OCI-LY3 (cell line): ENCODE measurements around the gene ZBTB26.

Source experiments
- H2AFZ ChIP-seq: fragments of 200-600, 300-600 bp; shearing (Covaris generic); 2 replicates; pipeline ENCODE4 v1.6.0; 2014; ENCODE audit warnings: antibody characterized with exemption, low read depth, low read length
- H3K27ac ChIP-seq: fragments of 200-600, 300-600 bp; sonication (generic); 2 replicates; pipeline ENCODE4 v1.5.1; 2014; ENCODE audit warnings: mild to moderate bottlenecking, low read length, moderate library complexity, mixed read lengths
- H3K27me3 ChIP-seq: fragments of 200-600, 300-600 bp; sonication (generic); 2 replicates; pipeline ENCODE4 v1.6.1; 2014; ENCODE audit warnings: low read depth, low read length, mixed read lengths
- H3K36me3 ChIP-seq: fragments of 200-600, 300-600 bp; sonication (generic); replicated peaks from 2 replicates; pipeline ENCODE3; 2014; ENCODE audit warnings: low read depth, low read length, mixed read lengths
- H3K4me1 ChIP-seq: fragments of 300-600, 200-600 bp; sonication (generic); 2 replicates; pipeline ENCODE4 v1.6.1; 2014; ENCODE audit warnings: low read length, mixed read lengths
- H3K4me2 ChIP-seq: fragments of 200-600, 300-600 bp; sonication (generic); 2 replicates; pipeline ENCODE4 v1.6.1; 2014; ENCODE audit warnings: low read length, mixed read lengths
- H3K4me3 ChIP-seq: fragments of 300-600, 200-600 bp; sonication (generic); 2 replicates; pipeline ENCODE4 v1.5.1; 2014; ENCODE audit warnings: antibody characterized with exemption, mild to moderate bottlenecking, low read length, moderate library complexity
- H3K79me2 ChIP-seq: fragments of 300-600, 200-600 bp; shearing (Covaris generic); 2 replicates; pipeline ENCODE4 v1.6.1; 2014; ENCODE audit warnings: mild to moderate bottlenecking, low read length, mixed read lengths
- H3K9ac ChIP-seq: fragments of 300-600, 200-600 bp; shearing (Covaris generic); 2 replicates; pipeline ENCODE4 v1.6.0; 2014; ENCODE audit warnings: mild to moderate bottlenecking, low read length, moderate library complexity
- H3K9me3 ChIP-seq: fragments of 200-600, 300-600 bp; shearing (Covaris generic); 2 replicates; pipeline ENCODE4 v1.6.1; 2014; ENCODE audit warnings: low read length, mixed read lengths; ENCODE audit not compliant: insufficient read depth
- H4K20me1 ChIP-seq: fragments of 200-600, 300-600 bp; sonication (generic); 2 replicates; pipeline ENCODE4 v1.6.1; 2016; ENCODE audit warnings: low read length, mixed read lengths; ENCODE audit not compliant: insufficient read depth
- EZH2phosphoT487 ChIP-seq: fragments of 200-600 bp; shearing (Covaris generic); IDR thresholded peaks from 2 replicates; pipeline ENCODE4 v1.6.1; 2018; ENCODE audit warnings: antibody characterized with exemption, mixed run types, low read depth
- TF ChIP-seq, protein P1 (sequence below): fragments of 200-600, 300-600 bp; sonication (generic); IDR thresholded peaks from 2 replicates; pipeline ENCODE4 v1.5.1; 2014; ENCODE audit warnings: antibody characterized with exemption, low read length, low read depth

ZBTB26 gene

DNA sequence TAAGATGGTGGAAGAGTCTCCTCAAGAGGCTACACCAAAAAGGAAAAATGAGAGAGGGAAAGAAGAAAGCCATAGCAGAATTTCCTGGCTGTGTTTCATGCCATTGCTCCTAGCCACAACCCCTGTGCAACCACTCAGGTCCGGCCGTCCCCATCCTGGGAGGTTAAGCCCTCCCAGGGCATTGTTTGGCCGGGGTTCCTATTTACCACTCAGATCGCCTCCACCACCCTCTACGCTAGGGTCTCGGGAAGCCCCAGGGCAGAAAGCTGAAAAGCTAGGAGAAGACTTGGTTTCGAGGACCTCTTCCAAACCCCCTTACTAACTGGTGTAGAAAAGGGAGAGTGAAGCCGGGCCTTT is 26.9 kb downstream of the ZBTB26 start:
- TF ChIP-seq, protein P1, sequence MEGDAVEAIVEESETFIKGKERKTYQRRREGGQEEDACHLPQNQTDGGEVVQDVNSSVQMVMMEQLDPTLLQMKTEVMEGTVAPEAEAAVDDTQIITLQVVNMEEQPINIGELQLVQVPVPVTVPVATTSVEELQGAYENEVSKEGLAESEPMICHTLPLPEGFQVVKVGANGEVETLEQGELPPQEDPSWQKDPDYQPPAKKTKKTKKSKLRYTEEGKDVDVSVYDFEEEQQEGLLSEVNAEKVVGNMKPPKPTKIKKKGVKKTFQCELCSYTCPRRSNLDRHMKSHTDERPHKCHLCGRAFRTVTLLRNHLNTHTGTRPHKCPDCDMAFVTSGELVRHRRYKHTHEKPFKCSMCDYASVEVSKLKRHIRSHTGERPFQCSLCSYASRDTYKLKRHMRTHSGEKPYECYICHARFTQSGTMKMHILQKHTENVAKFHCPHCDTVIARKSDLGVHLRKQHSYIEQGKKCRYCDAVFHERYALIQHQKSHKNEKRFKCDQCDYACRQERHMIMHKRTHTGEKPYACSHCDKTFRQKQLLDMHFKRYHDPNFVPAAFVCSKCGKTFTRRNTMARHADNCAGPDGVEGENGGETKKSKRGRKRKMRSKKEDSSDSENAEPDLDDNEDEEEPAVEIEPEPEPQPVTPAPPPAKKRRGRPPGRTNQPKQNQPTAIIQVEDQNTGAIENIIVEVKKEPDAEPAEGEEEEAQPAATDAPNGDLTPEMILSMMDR = no peak
- TF ChIP-seq EZH2phosphoT487 = no peak
- Histone ChIP-seq H3K4me1 (peaks cover 25% of the 10 kb centered on the region), H3K27ac (peak overlapping the region; percentile 80), H3K27me3 (no peaks in the 10 kb centered on the region), H4K20me1 (0 out of 2 replicates have a peak, but pooled peaks cover 7% of the 10 kb centered on the region), H2AFZ (no peak overlapping the region), H3K4me2 (peak overlapping the region; percentile 93), H3K4me3 (peak overlapping the region; percentile 98), H3K36me3 (peaks cover 4% of the 10 kb centered on the region), H3K9me3 (no peaks in the 10 kb centered on the region), H3K79me2 (peaks cover 75% of the 10 kb centered on the region), H3K9ac (peak overlapping the region; percentile 97)

DNA sequence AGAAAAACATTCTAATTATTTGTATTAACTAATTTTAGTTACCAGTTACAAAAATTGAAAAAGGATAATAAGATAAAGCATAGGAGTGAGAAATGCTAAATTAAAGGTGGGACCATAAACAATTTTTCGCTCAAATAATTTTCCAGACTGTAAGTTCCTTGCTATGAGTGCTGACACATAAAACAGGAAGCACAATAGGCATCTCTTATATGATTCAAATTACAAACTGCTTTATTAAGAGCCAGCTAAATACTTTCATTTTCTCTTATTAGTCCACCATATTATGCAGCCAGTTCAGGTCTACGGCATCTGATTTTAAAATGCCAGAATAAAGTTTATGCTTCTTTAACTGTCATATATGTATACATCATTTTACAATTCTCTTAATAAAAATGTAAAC is 30.5 kb downstream of the ZBTB26 start:
- no peaks in the 10 kb centered on the region for H3K27me3 ChIP-seq
- H3K27ac ChIP-seq = no peak overlapping the region
- TF ChIP-seq EZH2phosphoT487 = no peak
- TF ChIP-seq, protein P1 = no peak
- peak overlapping the region; percentile 53 for H3K4me2 ChIP-seq
- H3K36me3 ChIP-seq = peaks cover 7% of the 10 kb centered on the region
- H3K9ac ChIP-seq = peak overlapping the region; percentile 6
- H3K4me1 ChIP-seq = peaks cover 25% of the 10 kb centered on the region
- peaks cover 86% of the 10 kb centered on the region for H3K79me2 ChIP-seq
- H4K20me1 ChIP-seq = 0 out of 2 replicates have a peak, but pooled peaks cover 7% of the 10 kb centered on the region
- no peaks in the 10 kb centered on the region for H3K9me3 ChIP-seq
- no peak overlapping the region for H2AFZ ChIP-seq
- peak overlapping the region; percentile 48 for H3K4me3 ChIP-seq

DNA sequence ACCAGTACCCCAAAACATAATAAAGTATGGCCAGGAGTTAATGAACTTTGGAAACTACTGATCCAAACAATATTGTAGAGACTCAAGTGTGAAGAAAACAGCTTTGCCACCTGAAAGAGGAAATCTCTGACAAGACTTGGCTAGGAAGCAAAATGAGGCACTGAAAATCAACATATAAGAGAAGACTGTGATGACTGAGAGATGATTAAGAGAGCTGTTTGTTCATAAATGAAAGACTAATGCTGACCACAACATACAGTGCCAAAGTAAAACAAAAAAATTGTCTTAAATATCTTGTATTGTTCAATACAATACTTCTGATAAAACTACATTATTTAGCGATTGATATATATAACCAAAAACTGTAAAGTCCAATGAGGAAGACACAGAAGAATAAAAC is 33.3 kb downstream of the ZBTB26 start:
- H4K20me1 ChIP-seq = 0 out of 2 replicates have a peak, but pooled peaks cover 7% of the 10 kb centered on the region
- no peak overlapping the region for H3K4me2 ChIP-seq
- TF ChIP-seq EZH2phosphoT487 = no peak
- TF ChIP-seq, protein P1 = no peak
- H3K4me3 ChIP-seq = no peak overlapping the region
- H3K9ac ChIP-seq = no peak overlapping the region
- H3K27me3 ChIP-seq = no peaks in the 10 kb centered on the region
- H3K4me1 ChIP-seq = peaks cover 22% of the 10 kb centered on the region
- no peak overlapping the region for H2AFZ ChIP-seq
- H3K27ac ChIP-seq = no peak overlapping the region
- H3K9me3 ChIP-seq = no peaks in the 10 kb centered on the region
- H3K36me3 ChIP-seq = peaks cover 22% of the 10 kb centered on the region
- H3K79me2 ChIP-seq = peaks cover 78% of the 10 kb centered on the region

DNA sequence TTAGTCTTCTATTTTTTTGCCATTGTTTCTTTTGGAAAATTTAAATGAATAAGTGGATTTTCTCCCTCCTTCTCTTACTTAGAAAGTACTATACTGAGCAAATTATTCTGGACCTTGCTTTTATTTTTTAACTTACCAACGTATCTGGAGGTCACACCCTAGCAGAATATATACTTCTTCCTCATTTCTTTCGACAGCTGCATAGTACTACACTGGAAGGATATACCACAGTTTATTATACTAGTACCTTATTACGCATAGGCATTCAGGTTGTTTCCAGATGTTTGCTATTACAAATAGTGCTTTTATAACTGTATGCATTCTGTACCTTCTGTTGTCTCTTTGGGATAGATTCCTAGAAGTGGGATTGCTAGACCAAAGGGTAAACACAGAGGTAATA is 42.8 kb downstream of the ZBTB26 start:
- Histone ChIP-seq H3K27ac (no peak overlapping the region), H3K9ac (no peak overlapping the region), H3K4me3 (no peak overlapping the region), H2AFZ (no peak overlapping the region), H3K9me3 (no peaks in the 10 kb centered on the region), H3K36me3 (peaks cover 39% of the 10 kb centered on the region), H3K4me2 (no peak overlapping the region), H3K79me2 (no peaks in the 10 kb centered on the region), H3K27me3 (no peaks in the 10 kb centered on the region), H4K20me1 (no peaks in the 10 kb centered on the region), H3K4me1 (no peaks in the 10 kb centered on the region)
- no peak for TF ChIP-seq EZH2phosphoT487
- TF ChIP-seq, protein P1 = no peak
